ENCODE data around the gene STRBP.

DNA sequence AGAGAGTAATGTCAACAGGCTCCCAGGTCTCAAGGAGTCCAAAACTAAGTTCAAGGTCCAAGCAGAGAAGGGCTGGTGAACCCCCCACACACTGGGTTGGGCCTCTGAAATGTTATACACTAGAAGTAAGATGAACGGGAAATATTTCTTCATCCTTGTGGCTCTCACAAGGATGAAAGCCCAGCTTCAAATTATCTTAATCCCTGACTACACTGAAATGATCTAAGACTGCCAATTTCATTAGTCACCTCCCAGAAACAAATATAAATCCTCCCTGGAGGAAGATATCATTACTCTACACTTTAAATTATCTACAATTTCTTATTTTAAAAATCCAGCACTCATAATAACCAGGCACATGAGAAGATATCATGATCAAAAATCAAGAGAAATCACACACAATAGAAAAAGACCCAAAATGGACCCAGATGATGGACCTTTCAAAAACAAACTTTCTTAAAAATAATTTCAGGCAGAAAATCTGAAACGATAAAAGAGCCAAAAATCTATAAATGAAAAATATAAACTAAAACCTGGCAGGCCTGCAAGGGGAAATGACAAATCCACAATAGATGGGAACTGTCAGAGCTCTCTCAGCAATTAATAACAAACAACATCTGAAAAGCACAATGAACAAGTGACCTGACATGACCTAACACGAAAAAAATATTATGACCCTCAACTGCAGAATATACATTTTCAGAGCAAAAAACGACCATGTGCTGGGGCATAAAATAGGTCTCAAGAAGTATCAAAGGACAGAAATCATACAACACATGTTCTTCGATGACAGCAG is 117.5 kb downstream of the STRBP start:
- TF ChIP-seq POLR2AphosphoS5 (IDR thresholded peaks at IDR 0.05; ENCODE audit: low read depth, low read length) (no peak), CTCF (IDR thresholded peaks at IDR 0.05) (no peak), REST (IDR thresholded peaks at IDR 0.05; ENCODE audit: insufficient read depth in 1 of 2, low read depth in 2 of 2, low read length in 1 of 2) (no peak), SIN3A (IDR thresholded peaks at IDR 0.05; ENCODE audit: borderline replicate concordance, insufficient read depth, low read depth, low read length) (no peak)

All from Panc1 (cell line).